Endodermal cell (in vitro differentiated cells): ENCODE measurements around the gene ZNF365. TPM values are rescaled to one million over a fixed set of nuclear protein-coding genes. Genes with fewer than 3 reads are reported as not detected.
"Not testable (repeated sequence)": the region's sequence is repeated elsewhere in the genome, so short reads cannot be mapped to it uniquely, and the experiment has no call there.

Experiments
- DNase-seq: peaks from one replicate; pipeline ENCODE4 v3.0.0-alpha.2; 2017
- H3K27ac ChIP-seq: 2 replicates; pipeline ENCODE4 v1.5.1; 2013; ENCODE audit warnings: mild to moderate bottlenecking, low read depth, low read length, moderate library complexity
- H3K27me3 ChIP-seq: 2 replicates; pipeline ENCODE4 v1.6.1; 2013; ENCODE audit warnings: mild to moderate bottlenecking, low read length, moderate library complexity; ENCODE audit not compliant: insufficient read depth, control insufficient read depth, poor library complexity, severe bottlenecking
- H3K36me3 ChIP-seq: 2 replicates; pipeline ENCODE4 v1.7.0; 2013; ENCODE audit warnings: mild to moderate bottlenecking, low read length, moderate library complexity; ENCODE audit not compliant: control insufficient read depth, insufficient read depth
- H3K4me1 ChIP-seq: one replicate; pipeline ENCODE4 v1.7.0; 2013; ENCODE audit warnings: low read length; ENCODE audit not compliant: control insufficient read depth, insufficient read depth
- H3K4me3 ChIP-seq: 2 replicates; pipeline ENCODE4 v1.5.1; 2013; ENCODE audit warnings: mild to moderate bottlenecking, low read length, moderate library complexity
- H3K9ac ChIP-seq: 2 replicates; pipeline ENCODE4 v1.6.1; 2013; ENCODE audit warnings: mild to moderate bottlenecking, low read length, moderate library complexity; ENCODE audit not compliant: poor library complexity, severe bottlenecking; ENCODE audit errors: extremely low read depth
- H3K9me3 ChIP-seq: 2 replicates; pipeline ENCODE4 v1.6.1; 2013; ENCODE audit warnings: mild to moderate bottlenecking, low read length, moderate library complexity; ENCODE audit not compliant: control insufficient read depth
- H3K27ac Mint-ChIP-seq: 2 replicates; pipeline ENCODE4 v1.8.0; 2020; ENCODE audit warnings: mixed read lengths
- H3K27me3 Mint-ChIP-seq: 2 replicates; pipeline ENCODE4 v1.8.0; 2021; ENCODE audit warnings: mild to moderate bottlenecking, mixed read lengths; ENCODE audit not compliant: insufficient read depth
- H3K36me3 Mint-ChIP-seq: 2 replicates; pipeline ENCODE4 v1.8.0; 2020; ENCODE audit warnings: low read depth, mixed read lengths
- H3K4me1 Mint-ChIP-seq: 2 replicates; pipeline ENCODE4 v1.8.0; 2020; ENCODE audit warnings: mixed read lengths
- H3K4me3 Mint-ChIP-seq: 2 replicates; pipeline ENCODE4 v1.8.0; 2020; ENCODE audit warnings: mild to moderate bottlenecking, moderate library complexity, mixed read lengths
- H3K9me3 Mint-ChIP-seq: 2 replicates; pipeline ENCODE4 v1.8.0; 2020; ENCODE audit warnings: mild to moderate bottlenecking, mixed read lengths
- CTCF ChIP-seq: fragments of 200-600 bp; sonication (generic); conservative IDR thresholded peaks from 2 replicates; pipeline ENCODE4 v1.5.0; 2021; ENCODE audit warnings: antibody characterized with exemption, mild to moderate bottlenecking
- WGBS, 2 experiments: methylation state at CpG; one replicate each; pipeline versions ENCODE4 v1.1.5 to v1.1.7; 2013; ENCODE audit warnings: missing lambda C conversion rate in 2 of 2, mixed read lengths in 1 of 2; ENCODE audit not compliant: insufficient coverage in 1 of 2, insufficient read length in 1 of 2; 5-methylcytosine and 5-hydroxymethylcytosine counted together
- total RNA-seq, 2 donors: library from RNA; stranded (reverse); fragmentation: NEBNext Ultra II Directional in 1 of 2; extraction: Animal tissue kit (Norgen Biotek cat#: 25700) in 1 of 2; gene quantifications; 2 replicates in 1 of 2; 3 replicates in 1 of 2; pipeline ENCODE4 v1.2.1, GENCODE V29; 2021

Gene ZNF365
- total RNA-seq, 2 donors from 2014 or later, result 0.31 TPM; not detected in 1

- H3K9me3 ChIP-seq, result no peaks in the 10 kb centered on the region
- no peak overlapping the region for H3K4me3 ChIP-seq
- H3K4me3 Mint-ChIP-seq, result no peak overlapping the region
- no peaks in the 10 kb centered on the region for H3K4me1 Mint-ChIP-seq
- peaks cover 39% of the 10 kb centered on the region for H3K27me3 Mint-ChIP-seq
- H3K27ac ChIP-seq, result no peak overlapping the region
- no peaks in the 10 kb centered on the region for H3K4me1 ChIP-seq
- DNase-seq, result no peak
- H3K9ac ChIP-seq, result no peak overlapping the region
- H3K27ac Mint-ChIP-seq, result no peak overlapping the region
- 59 to 100% methylated on average over 2 to 3 of the region's 3 CpGs for WGBS, 2 experiments
- H3K36me3 ChIP-seq, result no peaks in the 10 kb centered on the region
- H3K36me3 Mint-ChIP-seq, result no peaks in the 10 kb centered on the region
- H3K27me3 ChIP-seq, result peaks cover 55% of the 10 kb centered on the region
- no peak for TF ChIP-seq CTCF
- H3K9me3 Mint-ChIP-seq, result no peaks in the 10 kb centered on the region
Measured at GRCh38 chr10:62377026-62377415, 2.9 kb downstream of the ZNF365 start.

GRCh38 chr10:62377966-62378365 is 3.8 kb downstream of the ZNF365 start:
- no peaks in the 10 kb centered on the region for H3K4me1 Mint-ChIP-seq
- H3K27me3 Mint-ChIP-seq, result peaks cover 32% of the 10 kb centered on the region
- peaks cover 50% of the 10 kb centered on the region for H3K27me3 ChIP-seq
- no peak for DNase-seq
- H3K36me3 ChIP-seq, result no peaks in the 10 kb centered on the region
- no peaks in the 10 kb centered on the region for H3K9me3 ChIP-seq
- no peak overlapping the region for H3K9ac ChIP-seq
- H3K4me1 ChIP-seq, result no peaks in the 10 kb centered on the region
- no peak overlapping the region for H3K27ac ChIP-seq
- no peak overlapping the region for H3K4me3 Mint-ChIP-seq
- WGBS, 2 experiments, result 95 to 100% methylated on average over 5 to 6 of the region's 6 CpGs
- no peak for TF ChIP-seq CTCF
- no peak overlapping the region for H3K4me3 ChIP-seq
- H3K36me3 Mint-ChIP-seq, result no peaks in the 10 kb centered on the region
- no peaks in the 10 kb centered on the region for H3K9me3 Mint-ChIP-seq
- no peak overlapping the region for H3K27ac Mint-ChIP-seq

- not testable (repeated sequence) for H3K9me3 ChIP-seq, DNase-seq, H3K27ac Mint-ChIP-seq, H3K9ac ChIP-seq, H3K4me1 Mint-ChIP-seq, H3K36me3 Mint-ChIP-seq, H3K36me3 ChIP-seq, H3K27ac ChIP-seq, H3K4me1 ChIP-seq, H3K4me3 Mint-ChIP-seq, H3K9me3 Mint-ChIP-seq, H3K4me3 ChIP-seq
- 91 to 98% methylated on average over 4 to 6 of the region's 6 CpGs for WGBS, 2 experiments
- peaks cover 23% of the 10 kb centered on the region for H3K27me3 Mint-ChIP-seq
- peaks cover 41% of the 10 kb centered on the region for H3K27me3 ChIP-seq
Measured at GRCh38 chr10:62378877-62379276, 4.7 kb downstream of the ZNF365 start.

- no peak for DNase-seq
- Histone ChIP-seq H3K27me3 (peaks cover 36% of the 10 kb centered on the region), H3K36me3 (no peaks in the 10 kb centered on the region), H3K9me3 (no peaks in the 10 kb centered on the region), H3K4me3 (no peak overlapping the region), H3K4me1 (no peaks in the 10 kb centered on the region), H3K27ac (no peak overlapping the region), H3K9ac (no peak overlapping the region)
- TF ChIP-seq CTCF, result no peak
- peaks cover 22% of the 10 kb centered on the region for H3K27me3 Mint-ChIP-seq
- no peak overlapping the region for H3K27ac Mint-ChIP-seq
- 84% methylated on average over 4 of the region's 4 CpGs; no CpG with 5 or more reads in 1 of the 2 experiments for WGBS, 2 experiments
- H3K4me1 Mint-ChIP-seq, result no peaks in the 10 kb centered on the region
- no peaks in the 10 kb centered on the region for H3K36me3 Mint-ChIP-seq
- no peak overlapping the region for H3K4me3 Mint-ChIP-seq
- H3K9me3 Mint-ChIP-seq, result no peaks in the 10 kb centered on the region
Measured at GRCh38 chr10:62379394-62379793, 5.2 kb downstream of the ZNF365 start.
